ENCODE data around the gene KRTAP5-4. TPM values are rescaled to one million over a fixed set of nuclear protein-coding genes. Genes with fewer than 3 reads are reported as not detected.
"Not testable (repeated sequence)": the region's sequence is repeated elsewhere in the genome, so short reads cannot be mapped to it uniquely, and the experiment has no call there.

KRTAP5-4 gene, protein sequence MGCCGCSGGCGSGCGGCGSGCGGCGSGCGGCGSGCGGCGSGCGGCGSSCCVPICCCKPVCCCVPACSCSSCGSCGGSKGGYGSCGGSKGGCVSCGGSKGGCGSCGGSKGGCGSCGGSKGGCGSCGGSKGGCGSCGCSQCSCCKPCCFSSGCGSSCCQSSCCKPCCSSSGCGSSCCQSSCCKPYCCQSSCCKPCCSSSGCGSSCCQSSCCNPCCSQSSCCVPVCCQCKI
- not detected in 2 replicates for total RNA-seq
- polyA plus RNA-seq: not detected in 2 replicates
- not detected in 2 replicates for polyA plus RNA-seq (2012)
- not detected in 2 replicates for polyA minus RNA-seq (ENCODE audit: low replicate concordance)

DNA sequence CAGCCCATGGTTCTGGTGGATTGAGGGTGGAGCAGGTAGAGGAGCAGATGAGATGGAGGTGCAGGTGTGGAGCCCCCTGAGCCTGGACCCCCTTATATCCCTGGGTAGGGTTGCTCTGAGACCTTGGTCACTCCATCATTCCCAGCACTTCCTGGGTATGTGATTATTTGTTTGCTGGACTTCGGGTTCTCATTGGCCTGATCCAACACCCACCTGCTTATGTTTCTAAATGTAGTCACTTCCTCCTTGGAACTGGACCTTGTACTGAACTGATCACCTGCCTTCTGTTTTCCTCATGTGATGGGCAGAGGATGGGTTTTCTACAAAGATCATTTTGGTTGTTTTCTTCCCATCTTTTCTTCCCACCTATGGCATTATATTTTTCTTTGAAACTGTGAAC, at the start of gene KRTAP5-4:
Gene KRTAP5-4 (minus strand): TSS at position 53 of the 400 bp plus-strand sequence. CDS start 45 bp downstream, at position 8.
- Histone ChIP-seq H3K79me2 (ENCODE audit: control insufficient read depth, insufficient read depth, low read length) (no peaks in the 10 kb centered on the region), H4K20me1 (ENCODE audit: control insufficient read depth, extremely low read depth, insufficient read depth, low read length) (no peaks in the 10 kb centered on the region), H3K27me3 (ENCODE audit: control insufficient read depth, insufficient read depth, low read length) (peaks cover 4% of the 10 kb centered on the region), H3K4me2 (ENCODE audit: extremely low read depth, insufficient read depth, low read length) (no peak within 1 kb of the TSS), H3K4me1 (ENCODE audit: control insufficient read depth, extremely low read depth, insufficient read depth, low read length) (no peaks in the 10 kb centered on the region), H2AFZ (ENCODE audit: low read length) (no peak within 1 kb of the TSS), H3K36me3 (ENCODE audit: control insufficient read depth, insufficient read depth, low read length) (no peaks in the 10 kb centered on the region), H3K9me3 (ENCODE audit: control insufficient read depth, insufficient read depth, low read depth, low read length) (no peaks in the 10 kb centered on the region), H3K9ac (ENCODE audit: insufficient read depth, low read length) (no peak within 1 kb of the TSS), H3K4me3 (replicated peaks in 1 of 4; ENCODE audit: control extremely low read depth in 1 of 4, insufficient read depth in 1 of 4, low read depth in 3 of 4, low read length in 4 of 4) (no peak within 1 kb of the TSS), H3K27ac (ENCODE audit: insufficient read depth, low read length) (no peak within 1 kb of the TSS)
- TF ChIP-seq EZH2 (IDR thresholded peaks at IDR 0.05; ENCODE audit: low read length, missing control alignments): no peak
- TF ChIP-seq, protein P1, sequence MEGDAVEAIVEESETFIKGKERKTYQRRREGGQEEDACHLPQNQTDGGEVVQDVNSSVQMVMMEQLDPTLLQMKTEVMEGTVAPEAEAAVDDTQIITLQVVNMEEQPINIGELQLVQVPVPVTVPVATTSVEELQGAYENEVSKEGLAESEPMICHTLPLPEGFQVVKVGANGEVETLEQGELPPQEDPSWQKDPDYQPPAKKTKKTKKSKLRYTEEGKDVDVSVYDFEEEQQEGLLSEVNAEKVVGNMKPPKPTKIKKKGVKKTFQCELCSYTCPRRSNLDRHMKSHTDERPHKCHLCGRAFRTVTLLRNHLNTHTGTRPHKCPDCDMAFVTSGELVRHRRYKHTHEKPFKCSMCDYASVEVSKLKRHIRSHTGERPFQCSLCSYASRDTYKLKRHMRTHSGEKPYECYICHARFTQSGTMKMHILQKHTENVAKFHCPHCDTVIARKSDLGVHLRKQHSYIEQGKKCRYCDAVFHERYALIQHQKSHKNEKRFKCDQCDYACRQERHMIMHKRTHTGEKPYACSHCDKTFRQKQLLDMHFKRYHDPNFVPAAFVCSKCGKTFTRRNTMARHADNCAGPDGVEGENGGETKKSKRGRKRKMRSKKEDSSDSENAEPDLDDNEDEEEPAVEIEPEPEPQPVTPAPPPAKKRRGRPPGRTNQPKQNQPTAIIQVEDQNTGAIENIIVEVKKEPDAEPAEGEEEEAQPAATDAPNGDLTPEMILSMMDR (conservative IDR thresholded peaks at IDR 0.05 in 1 of 2, IDR thresholded peaks at IDR 0.05 in 1 of 2; ENCODE audit: low read depth in 1 of 2, low read length in 2 of 2): no peak
- no peak for DNase-seq (ENCODE audit: low read depth in 2 of 2)

DNA sequence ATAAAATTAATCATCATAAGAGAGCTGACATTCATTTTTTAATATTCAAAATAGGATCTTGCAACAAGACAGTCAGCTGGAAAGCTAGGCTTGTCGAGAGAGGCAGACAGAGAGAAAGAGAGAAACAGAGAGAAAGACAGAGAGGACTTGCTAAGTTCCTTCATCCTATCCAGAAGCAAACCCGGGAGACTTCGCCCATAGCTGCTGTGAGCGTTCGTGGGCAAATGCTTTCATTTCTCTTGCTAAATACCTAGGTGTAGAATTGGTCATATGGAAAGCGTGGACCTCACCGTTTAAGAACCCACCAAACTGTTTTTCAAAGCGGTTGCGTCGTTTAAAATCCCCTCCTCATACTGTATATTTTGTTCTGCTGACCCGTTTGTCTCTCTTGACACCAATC, 49.7 kb upstream of the KRTAP5-4 start:
- H3K79me2 ChIP-seq (ENCODE audit: control insufficient read depth, insufficient read depth, low read length): no peaks in the 10 kb centered on the region
- TF ChIP-seq, protein P1 (conservative IDR thresholded peaks at IDR 0.05 in 1 of 2, IDR thresholded peaks at IDR 0.05 in 1 of 2; ENCODE audit: low read depth in 1 of 2, low read length in 2 of 2): no peak
- no peak for TF ChIP-seq EZH2 (IDR thresholded peaks at IDR 0.05; ENCODE audit: low read length, missing control alignments)
- H3K4me2 ChIP-seq (ENCODE audit: extremely low read depth, insufficient read depth, low read length): no peak overlapping the region
- no peaks in the 10 kb centered on the region for H3K9me3 ChIP-seq (ENCODE audit: control insufficient read depth, insufficient read depth, low read depth, low read length)
- no peak overlapping the region for H3K4me3 ChIP-seq (replicated peaks in 1 of 4; ENCODE audit: control extremely low read depth in 1 of 4, insufficient read depth in 1 of 4, low read depth in 3 of 4, low read length in 4 of 4)
- DNase-seq (ENCODE audit: low read depth in 2 of 2): no peak
- H4K20me1 ChIP-seq (ENCODE audit: control insufficient read depth, extremely low read depth, insufficient read depth, low read length): no peaks in the 10 kb centered on the region
- H3K27ac ChIP-seq (ENCODE audit: insufficient read depth, low read length): no peak overlapping the region
- no peak overlapping the region for H2AFZ ChIP-seq (ENCODE audit: low read length)
- no peaks in the 10 kb centered on the region for H3K4me1 ChIP-seq (ENCODE audit: control insufficient read depth, extremely low read depth, insufficient read depth, low read length)
- no peak overlapping the region for H3K9ac ChIP-seq (ENCODE audit: insufficient read depth, low read length)
- peaks cover 7% of the 10 kb centered on the region for H3K27me3 ChIP-seq (ENCODE audit: control insufficient read depth, insufficient read depth, low read length)
- H3K36me3 ChIP-seq (ENCODE audit: control insufficient read depth, insufficient read depth, low read length): no peaks in the 10 kb centered on the region

DNA sequence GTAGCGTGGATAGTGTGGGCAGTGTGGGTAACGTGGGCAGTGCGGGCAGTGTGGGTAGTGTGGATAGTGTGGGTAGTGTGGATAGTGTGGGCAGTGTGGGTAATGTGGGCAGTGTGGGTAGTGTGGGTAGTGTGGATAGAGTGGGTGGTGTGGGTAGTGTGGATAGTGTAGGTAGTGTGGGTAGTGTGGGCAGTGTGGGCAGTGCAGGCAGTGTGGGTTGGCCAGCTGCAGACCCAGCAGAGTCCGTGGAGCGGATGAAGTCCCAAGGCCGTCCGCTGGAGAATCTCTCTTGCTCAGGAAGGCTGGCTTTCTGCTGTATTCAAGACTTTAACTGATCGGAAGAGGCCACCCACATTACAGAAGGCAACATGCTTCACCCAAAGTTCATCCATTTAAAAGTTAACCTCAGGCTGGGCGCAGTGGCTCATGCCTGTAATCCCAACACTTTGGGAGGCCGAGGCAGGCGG, 49.0 kb upstream of the KRTAP5-4 start:
- peaks cover 5% of the 10 kb centered on the region for H3K27me3 ChIP-seq (ENCODE audit: control insufficient read depth, insufficient read depth, low read length)
- no peak for DNase-seq (ENCODE audit: low read depth in 2 of 2)
- H3K9me3 ChIP-seq (ENCODE audit: control insufficient read depth, insufficient read depth, low read depth, low read length): no peaks in the 10 kb centered on the region

DNA sequence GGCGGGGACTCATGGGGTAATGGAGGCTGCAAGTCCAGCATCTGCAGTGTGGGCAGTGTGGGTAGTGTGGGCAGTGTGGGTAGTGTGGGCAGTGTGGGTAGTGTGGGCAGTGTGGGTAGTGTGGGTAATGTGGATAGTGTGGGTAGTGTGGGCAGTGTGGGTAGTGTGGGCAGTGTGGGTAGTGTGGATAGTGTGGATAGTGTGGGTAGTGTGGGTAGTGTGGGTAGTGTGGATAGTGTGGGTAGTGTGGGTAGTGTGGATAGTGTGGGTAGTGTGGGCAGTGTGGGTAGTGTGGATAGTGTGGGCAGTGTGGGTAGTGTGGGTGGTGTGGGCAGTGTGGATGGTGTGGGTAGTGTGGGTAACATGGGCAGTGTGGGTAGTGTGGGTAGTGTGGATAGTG, 48.5 kb upstream of the KRTAP5-4 start:
- not testable (repeated sequence) for H3K9me3 ChIP-seq (ENCODE audit: control insufficient read depth, insufficient read depth, low read depth, low read length); H4K20me1 ChIP-seq (ENCODE audit: control insufficient read depth, extremely low read depth, insufficient read depth, low read length); H3K36me3 ChIP-seq (ENCODE audit: control insufficient read depth, insufficient read depth, low read length); H3K4me2 ChIP-seq (ENCODE audit: extremely low read depth, insufficient read depth, low read length); H3K9ac ChIP-seq (ENCODE audit: insufficient read depth, low read length); H3K27ac ChIP-seq (ENCODE audit: insufficient read depth, low read length); DNase-seq (ENCODE audit: low read depth in 2 of 2); H3K27me3 ChIP-seq (ENCODE audit: control insufficient read depth, insufficient read depth, low read length); H3K79me2 ChIP-seq (ENCODE audit: control insufficient read depth, insufficient read depth, low read length); H3K4me3 ChIP-seq (replicated peaks in 1 of 4; ENCODE audit: control extremely low read depth in 1 of 4, insufficient read depth in 1 of 4, low read depth in 3 of 4, low read length in 4 of 4); H3K4me1 ChIP-seq (ENCODE audit: control insufficient read depth, extremely low read depth, insufficient read depth, low read length); H2AFZ ChIP-seq (ENCODE audit: low read length)

More for the DNA sequence above, 49.0 kb upstream of the KRTAP5-4 start:
- H3K9ac ChIP-seq (ENCODE audit: insufficient read depth, low read length): no peak overlapping the region
- H3K4me1 ChIP-seq (ENCODE audit: control insufficient read depth, extremely low read depth, insufficient read depth, low read length): no peaks in the 10 kb centered on the region
- no peak overlapping the region for H3K4me2 ChIP-seq (ENCODE audit: extremely low read depth, insufficient read depth, low read length)
- no peak overlapping the region for H3K4me3 ChIP-seq (replicated peaks in 1 of 4; ENCODE audit: control extremely low read depth in 1 of 4, insufficient read depth in 1 of 4, low read depth in 3 of 4, low read length in 4 of 4)
- TF ChIP-seq EZH2 (IDR thresholded peaks at IDR 0.05; ENCODE audit: low read length, missing control alignments): no peak
- TF ChIP-seq, protein P1 (conservative IDR thresholded peaks at IDR 0.05 in 1 of 2, IDR thresholded peaks at IDR 0.05 in 1 of 2; ENCODE audit: low read depth in 1 of 2, low read length in 2 of 2): no peak
- no peaks in the 10 kb centered on the region for H3K36me3 ChIP-seq (ENCODE audit: control insufficient read depth, insufficient read depth, low read length)
- H2AFZ ChIP-seq (ENCODE audit: low read length): no peak overlapping the region
- no peak overlapping the region for H3K27ac ChIP-seq (ENCODE audit: insufficient read depth, low read length)
- no peaks in the 10 kb centered on the region for H4K20me1 ChIP-seq (ENCODE audit: control insufficient read depth, extremely low read depth, insufficient read depth, low read length)
- no peaks in the 10 kb centered on the region for H3K79me2 ChIP-seq (ENCODE audit: control insufficient read depth, insufficient read depth, low read length)
